Activated CD8-positive, alpha-beta T cell treated with anti-CD3 and anti-CD28 coated beads for 36 hours (primary cell): Measurements from ENCODE around the gene ID4. TPM values are rescaled to one million over a fixed set of nuclear protein-coding genes. Genes with fewer than 3 reads are reported as not detected.

Source experiments
- ATAC-seq: fragments of 200-7000 bp; cut with Tn5 transposase; one replicate; pipeline ENCODE4 v1.10.0; 2021; ENCODE audit warnings: mild to moderate bottlenecking, moderate library complexity
- CTCF ChIA-PET: fragments of 350-600 bp; sonication (Branson Sonifier 250); formaldehyde crosslinking; loops from one replicate; lab custom pipeline; 2021; ENCODE audit warnings: antibody characterized with exemption; lab: Charles Lee
- POLR2A ChIA-PET: fragments of 350-600 bp; sonication (Branson Sonifier 250); formaldehyde crosslinking; loops from one replicate; lab custom pipeline; 2021; ENCODE audit warnings: antibody characterized with exemption; lab: Charles Lee
- DNase-seq: peaks from one replicate; pipeline ENCODE4 v3.0.0-alpha.2; 2020
- H3K27ac Mint-ChIP-seq: one replicate; pipeline ENCODE4 v1.8.0; 2021; ENCODE audit warnings: mild to moderate bottlenecking, mixed read lengths
- H3K27me3 Mint-ChIP-seq: one replicate; pipeline ENCODE4 v1.8.0; 2021; ENCODE audit warnings: mixed read lengths
- H3K36me3 Mint-ChIP-seq: one replicate; pipeline ENCODE4 v1.8.0; 2021; ENCODE audit warnings: low read depth, mixed read lengths
- H3K4me1 Mint-ChIP-seq: one replicate; pipeline ENCODE4 v1.8.0; 2021; ENCODE audit warnings: low read depth, mixed read lengths
- H3K4me3 Mint-ChIP-seq: one replicate; pipeline ENCODE4 v1.8.0; 2021; ENCODE audit warnings: mild to moderate bottlenecking, moderate library complexity, mixed read lengths
- H3K9me3 Mint-ChIP-seq: one replicate; pipeline ENCODE4 v1.8.0; 2021; ENCODE audit warnings: mixed read lengths
- intact Hi-C: fragments of 100-400 bp; cut with micrococcal nuclease; formaldehyde crosslinking; loops from one replicate; pipeline ENCODE4 v1.10.0; 2022
- total RNA-seq, 2 experiments: library from RNA; stranded (reverse); gene quantifications; one replicate each; pipeline ENCODE4 v1.2.3, GENCODE V29; 2021
- TF ChIP-seq, protein P1 (sequence below): fragments of 200-600 bp; IDR thresholded peaks from one replicate; pipeline ENCODE4 v1.8.0; 2022; ENCODE audit warnings: antibody characterized with exemption, mild to moderate bottlenecking

The ID4 gene
- total RNA-seq, 2 experiments from 2014 or later: not detected

DNA sequence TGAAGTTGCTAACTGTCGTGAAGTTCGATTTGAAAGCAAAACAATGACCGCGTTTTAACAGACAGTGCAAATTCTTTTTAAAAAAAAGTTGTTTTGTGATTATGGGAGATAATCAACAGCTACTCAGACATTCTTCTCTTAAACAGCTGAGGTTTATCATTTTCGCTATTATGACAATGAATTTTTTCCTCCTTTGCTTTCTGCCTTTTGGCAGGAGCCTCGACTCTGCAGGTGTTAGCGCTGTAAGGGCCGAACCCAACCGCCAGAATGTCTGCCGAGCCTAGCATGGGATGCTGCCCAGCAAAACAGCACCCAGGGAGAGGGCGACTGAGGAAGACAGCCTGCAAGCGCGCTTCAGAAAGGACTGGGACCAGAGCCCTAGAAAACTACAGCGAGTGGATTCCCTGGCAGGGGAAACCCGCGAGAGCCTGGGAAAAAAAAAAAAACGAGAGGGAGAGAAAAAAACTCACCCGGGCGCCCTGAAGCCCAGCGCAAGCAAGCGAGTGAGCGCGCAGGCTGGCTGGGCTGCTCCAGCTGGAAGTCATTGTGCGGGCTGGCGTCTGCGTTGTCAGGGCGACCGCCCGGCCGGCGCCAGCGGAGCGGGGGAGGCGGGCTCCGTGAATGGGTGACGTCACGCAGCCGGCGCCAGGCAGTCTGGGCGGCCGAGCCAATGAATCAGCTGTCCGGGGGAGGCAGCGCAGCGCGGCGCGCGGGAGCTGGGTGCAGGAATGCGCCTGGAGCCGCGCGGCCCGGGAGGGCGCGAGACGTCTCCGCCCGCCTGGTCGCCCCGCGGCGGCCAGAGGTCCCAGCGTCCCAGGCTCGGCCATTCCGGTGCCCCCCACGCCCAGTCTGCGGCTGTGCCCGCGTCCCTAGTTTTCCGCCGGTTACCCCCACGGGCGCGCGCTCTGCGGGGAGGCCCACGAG, 32.7 kb upstream of the ID4 start:
- H3K27me3 Mint-ChIP-seq: peaks cover 35% of the 10 kb centered on the region
- POLR2A ChIA-PET: no interaction called here
- intact Hi-C loops: no loop called here
- H3K4me3 Mint-ChIP-seq: peak overlapping the region; percentile 59
- DNase-seq: peak; percentile 84
- peaks cover 8% of the 10 kb centered on the region for H3K4me1 Mint-ChIP-seq
- CTCF ChIA-PET: no interaction called here
- ATAC-seq: peak; percentile 99
- no peak overlapping the region for H3K27ac Mint-ChIP-seq
- no peaks in the 10 kb centered on the region for H3K36me3 Mint-ChIP-seq
- TF ChIP-seq, protein P1, sequence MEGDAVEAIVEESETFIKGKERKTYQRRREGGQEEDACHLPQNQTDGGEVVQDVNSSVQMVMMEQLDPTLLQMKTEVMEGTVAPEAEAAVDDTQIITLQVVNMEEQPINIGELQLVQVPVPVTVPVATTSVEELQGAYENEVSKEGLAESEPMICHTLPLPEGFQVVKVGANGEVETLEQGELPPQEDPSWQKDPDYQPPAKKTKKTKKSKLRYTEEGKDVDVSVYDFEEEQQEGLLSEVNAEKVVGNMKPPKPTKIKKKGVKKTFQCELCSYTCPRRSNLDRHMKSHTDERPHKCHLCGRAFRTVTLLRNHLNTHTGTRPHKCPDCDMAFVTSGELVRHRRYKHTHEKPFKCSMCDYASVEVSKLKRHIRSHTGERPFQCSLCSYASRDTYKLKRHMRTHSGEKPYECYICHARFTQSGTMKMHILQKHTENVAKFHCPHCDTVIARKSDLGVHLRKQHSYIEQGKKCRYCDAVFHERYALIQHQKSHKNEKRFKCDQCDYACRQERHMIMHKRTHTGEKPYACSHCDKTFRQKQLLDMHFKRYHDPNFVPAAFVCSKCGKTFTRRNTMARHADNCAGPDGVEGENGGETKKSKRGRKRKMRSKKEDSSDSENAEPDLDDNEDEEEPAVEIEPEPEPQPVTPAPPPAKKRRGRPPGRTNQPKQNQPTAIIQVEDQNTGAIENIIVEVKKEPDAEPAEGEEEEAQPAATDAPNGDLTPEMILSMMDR: no peak
- H3K9me3 Mint-ChIP-seq: no peaks in the 10 kb centered on the region

DNA sequence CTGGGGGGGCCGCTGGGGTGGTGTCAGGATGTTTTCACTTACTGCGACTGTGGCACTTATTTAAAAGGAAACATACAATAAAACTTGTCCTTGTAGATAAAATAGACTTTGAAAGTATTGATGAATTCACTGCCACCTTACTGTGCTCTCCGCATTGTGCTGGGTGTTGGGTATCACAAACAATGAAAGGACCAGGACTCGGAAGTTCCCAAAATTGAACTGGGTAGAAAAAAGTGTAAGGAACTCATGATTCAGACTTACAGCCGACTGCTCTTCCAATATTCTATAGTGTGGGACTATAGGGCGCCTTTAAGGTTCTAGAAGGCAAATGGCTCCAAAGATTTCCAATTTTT, 32.1 kb upstream of the ID4 start:
- no peaks in the 10 kb centered on the region for H3K9me3 Mint-ChIP-seq
- no peaks in the 10 kb centered on the region for H3K36me3 Mint-ChIP-seq
- peaks cover 8% of the 10 kb centered on the region for H3K4me1 Mint-ChIP-seq
- POLR2A ChIA-PET: no interaction called here
- CTCF ChIA-PET: no interaction called here
- TF ChIP-seq, protein P1: no peak
- intact Hi-C loops: no loop called here
- H3K27me3 Mint-ChIP-seq: peaks cover 33% of the 10 kb centered on the region
- H3K4me3 Mint-ChIP-seq: peak overlapping the region; percentile 59
- no peak for DNase-seq
- ATAC-seq: no peak
- no peak overlapping the region for H3K27ac Mint-ChIP-seq

DNA sequence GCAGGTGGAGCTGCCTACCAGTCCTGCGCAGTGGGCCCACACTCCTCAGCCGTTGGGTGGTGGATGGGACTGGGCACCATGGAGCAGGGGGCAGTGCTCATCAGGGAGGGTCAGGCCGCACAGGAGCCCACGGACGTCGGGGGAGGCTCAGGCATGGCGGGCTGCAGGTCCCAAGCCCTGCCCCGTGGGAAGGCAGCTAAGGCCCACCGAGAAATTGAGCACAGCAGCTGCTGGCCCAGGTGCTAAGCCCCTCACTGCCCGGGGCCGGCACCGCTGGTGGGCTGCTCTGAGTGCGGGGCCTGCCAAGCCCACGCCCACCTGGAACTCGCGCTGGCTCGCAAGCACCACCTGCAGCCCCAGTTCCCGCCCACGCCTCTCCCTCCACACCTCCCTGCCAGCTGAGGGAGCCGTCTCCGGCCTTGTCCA, 30.2 kb upstream of the ID4 start:
- no peaks in the 10 kb centered on the region for H3K36me3 Mint-ChIP-seq
- peaks cover 31% of the 10 kb centered on the region for H3K27me3 Mint-ChIP-seq
- POLR2A ChIA-PET: no interaction called here
- DNase-seq (no peak), ATAC-seq (no peak)
- TF ChIP-seq, protein P1: no peak
- intact Hi-C loops: no loop called here
- CTCF ChIA-PET: no interaction called here
- no peaks in the 10 kb centered on the region for H3K9me3 Mint-ChIP-seq
- no peak overlapping the region for H3K27ac Mint-ChIP-seq
- no peak overlapping the region for H3K4me3 Mint-ChIP-seq
- H3K4me1 Mint-ChIP-seq: peaks cover 8% of the 10 kb centered on the region

DNA sequence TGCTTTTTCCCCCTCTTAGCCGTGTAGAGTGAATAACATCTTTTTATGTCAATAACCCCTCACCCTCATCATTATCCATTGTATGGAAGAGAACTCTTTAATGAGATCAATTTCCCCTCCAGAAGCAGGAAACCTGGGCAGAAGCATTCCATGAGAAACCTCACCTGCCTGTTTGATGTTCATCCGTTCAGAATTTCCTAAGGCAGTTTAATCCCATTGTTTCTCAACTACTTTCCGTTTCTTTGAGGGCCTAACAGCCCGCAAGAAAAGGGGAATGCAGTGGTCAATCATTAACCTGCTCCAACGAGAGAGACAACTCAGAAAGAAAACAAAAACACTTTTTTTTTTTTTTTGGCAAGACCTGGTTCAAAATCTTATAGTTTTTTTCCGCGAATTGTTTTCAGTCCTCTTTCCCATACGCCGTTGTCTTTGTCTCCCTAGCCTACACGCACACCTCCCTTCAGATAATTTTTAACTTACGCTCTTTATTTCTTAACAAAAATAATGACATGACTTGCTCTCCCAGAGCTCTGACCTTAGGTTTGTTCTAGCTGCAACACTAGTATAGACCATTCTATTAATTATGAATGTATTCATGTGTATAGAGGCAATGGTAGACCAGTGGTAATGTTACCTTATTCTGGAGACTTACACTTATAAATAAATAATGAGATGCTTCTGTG, 25.6 kb upstream of the ID4 start:
- TF ChIP-seq, protein P1: no peak
- no peak overlapping the region for H3K27ac Mint-ChIP-seq
- intact Hi-C loops: no loop called here
- H3K4me1 Mint-ChIP-seq: no peaks in the 10 kb centered on the region
- no peaks in the 10 kb centered on the region for H3K36me3 Mint-ChIP-seq
- no peaks in the 10 kb centered on the region for H3K9me3 Mint-ChIP-seq
- no peak overlapping the region for H3K4me3 Mint-ChIP-seq
- POLR2A ChIA-PET: no interaction called here
- DNase-seq: no peak
- CTCF ChIA-PET: no interaction called here
- no peak for ATAC-seq
- peaks cover 6% of the 10 kb centered on the region for H3K27me3 Mint-ChIP-seq

DNA sequence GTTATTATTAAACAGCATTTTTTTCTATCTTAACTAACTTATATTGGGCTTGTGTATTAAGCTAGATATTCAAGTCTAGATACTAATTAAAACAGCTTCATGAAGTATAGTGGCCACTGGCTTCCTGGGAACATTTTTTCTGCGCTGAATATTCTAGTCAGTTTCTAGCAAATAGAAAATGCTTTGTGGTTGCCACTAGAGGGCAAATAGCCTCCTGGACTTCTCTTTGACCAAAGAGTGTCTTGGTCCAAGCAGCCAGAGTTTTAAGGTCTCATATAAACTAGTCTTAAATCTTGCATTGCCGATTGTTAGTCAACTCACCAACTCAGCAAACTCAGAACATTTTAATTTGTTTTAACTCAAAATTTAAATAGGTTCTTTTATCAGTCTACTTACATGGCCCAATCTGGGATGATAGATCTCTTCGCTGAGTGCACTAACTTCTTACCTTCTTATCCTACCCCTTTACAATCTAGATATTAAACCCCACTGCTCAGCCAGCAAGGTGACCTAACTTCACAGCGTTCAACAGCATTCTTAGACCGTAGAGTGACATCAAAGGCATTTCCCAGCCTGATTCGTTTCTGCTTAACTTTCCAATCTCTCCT, 24.6 kb upstream of the ID4 start:
- CTCF ChIA-PET: no interaction called here
- Mint-ChIP-seq H3K27me3 (peaks cover 3% of the 10 kb centered on the region), H3K36me3 (no peaks in the 10 kb centered on the region), H3K4me3 (no peak overlapping the region), H3K9me3 (no peaks in the 10 kb centered on the region), H3K4me1 (no peaks in the 10 kb centered on the region), H3K27ac (no peak overlapping the region)
- intact Hi-C loops: no loop called here
- POLR2A ChIA-PET: no interaction called here
- no peak for ATAC-seq
- TF ChIP-seq, protein P1: no peak
- no peak for DNase-seq
